T-helper 1 cell treated with Interleukin-12 subunit alpha and Interleukin-12 subunit beta and Interleukin-4 antibody, amounts not matched to agents 30 ng/mL and 1 ng/mL, for 36 hours (primary cell): ENCODE results near the gene ANKRD10. TPM values are rescaled to one million over a fixed set of nuclear protein-coding genes. Genes with fewer than 3 reads are reported as not detected.

Source experiments
- intact Hi-C: fragments of 100-400 bp; cut with micrococcal nuclease; formaldehyde crosslinking; loops from one replicate; pipeline ENCODE4 v1.15.1; 2024
- total RNA-seq: library from RNA; stranded (reverse); gene quantifications from 2 replicates; pipeline ENCODE4 v1.2.3, GENCODE V29; 2022

ANKRD10 gene
- total RNA-seq, 1 donor from 2014 or later, result 151 TPM

DNA sequence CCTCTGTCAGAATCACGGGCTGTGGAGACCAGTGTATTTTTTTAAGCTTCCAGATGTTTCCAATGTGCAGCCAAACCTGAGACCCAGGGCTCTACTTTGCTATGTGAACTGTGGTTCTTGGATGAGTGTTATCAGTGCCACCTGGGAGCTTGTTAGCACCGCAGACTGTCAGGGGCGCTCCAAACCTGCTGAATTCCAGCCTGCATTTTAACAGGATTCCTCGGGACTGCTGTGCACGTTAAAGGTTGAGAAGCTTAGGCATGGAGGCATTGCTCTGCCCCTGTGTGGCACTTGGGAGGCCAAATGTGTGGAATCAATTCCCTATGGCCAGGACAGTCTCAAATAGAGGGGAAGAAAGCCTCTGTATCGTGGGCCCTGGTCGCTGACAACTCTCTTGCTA, 80.3 kb downstream of the ANKRD10 start:
- intact Hi-C loops, result no loop called here

DNA sequence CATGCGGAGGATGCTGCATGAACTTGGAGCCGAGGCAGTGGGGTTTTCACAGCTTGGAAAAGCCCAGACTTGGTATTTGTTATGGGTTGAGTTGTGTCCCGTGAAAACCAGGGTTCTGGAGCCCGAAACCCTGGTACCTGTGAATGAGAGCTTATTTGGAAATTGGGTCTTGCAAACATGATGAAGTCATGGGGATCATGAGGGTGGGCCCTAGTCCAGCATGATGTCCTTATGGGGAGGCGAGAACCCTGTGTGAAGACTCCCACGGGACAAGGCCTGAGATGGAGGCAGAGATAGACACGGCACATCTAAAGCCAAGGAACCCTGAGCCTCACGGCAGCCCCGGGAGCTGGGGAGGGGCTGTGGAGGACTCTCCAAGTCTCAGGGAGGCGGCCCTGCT, 82.3 kb downstream of the ANKRD10 start:
- intact Hi-C loops, result no loop called here

DNA sequence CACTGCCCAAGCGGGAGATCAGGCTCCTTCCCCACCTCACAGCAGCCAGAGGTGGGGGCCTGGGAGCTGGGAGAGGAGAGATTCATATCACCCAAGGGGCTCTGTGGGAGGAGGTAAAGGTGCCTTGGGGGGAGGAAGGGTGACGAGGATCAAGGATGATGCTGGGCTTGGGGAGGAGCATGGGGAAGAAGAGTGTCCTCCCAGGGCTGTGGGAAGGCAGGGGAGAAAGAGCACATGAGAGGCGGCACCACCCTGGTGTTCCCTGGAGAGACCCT, 82.7 kb downstream of the ANKRD10 start:
- intact Hi-C loops, result no loop called here

DNA sequence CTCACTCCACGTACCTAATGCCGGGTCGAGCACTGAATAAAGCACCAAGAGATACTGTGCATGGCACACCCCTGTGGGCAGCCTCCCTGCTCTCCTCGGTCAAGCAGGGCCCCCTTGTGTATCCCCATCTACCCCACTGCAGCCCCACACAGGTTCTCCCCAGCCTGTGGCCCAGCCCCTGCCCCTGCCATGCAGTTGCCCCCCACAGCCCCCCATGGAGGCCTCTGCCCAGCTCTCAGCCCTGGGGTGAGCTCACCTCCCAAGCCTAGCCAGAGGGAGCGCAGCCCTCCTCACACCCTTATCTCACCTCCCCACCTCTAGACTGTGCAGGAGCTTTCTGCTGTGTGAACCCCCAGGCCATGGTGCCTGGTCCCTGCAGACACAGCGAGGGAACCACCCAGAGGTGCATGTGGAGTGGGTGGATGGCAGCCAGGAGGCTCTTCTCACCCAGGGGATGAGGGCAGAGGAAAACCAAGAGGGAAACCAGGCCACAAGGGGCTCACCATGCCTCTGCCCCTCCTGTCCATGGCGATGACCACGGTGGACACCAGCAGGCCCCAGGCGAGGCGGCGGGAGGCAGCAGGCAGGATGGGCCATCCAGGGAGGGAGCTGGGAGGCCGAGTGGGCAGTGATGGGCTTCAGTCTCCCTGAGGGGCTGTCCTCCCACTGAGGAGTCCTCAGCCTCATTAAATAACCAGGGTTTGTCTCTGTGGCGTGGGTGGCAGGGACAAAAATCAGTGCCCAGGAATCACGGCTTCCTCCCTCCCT, 83.2 kb downstream of the ANKRD10 start:
- intact Hi-C loops, result no loop called here

DNA sequence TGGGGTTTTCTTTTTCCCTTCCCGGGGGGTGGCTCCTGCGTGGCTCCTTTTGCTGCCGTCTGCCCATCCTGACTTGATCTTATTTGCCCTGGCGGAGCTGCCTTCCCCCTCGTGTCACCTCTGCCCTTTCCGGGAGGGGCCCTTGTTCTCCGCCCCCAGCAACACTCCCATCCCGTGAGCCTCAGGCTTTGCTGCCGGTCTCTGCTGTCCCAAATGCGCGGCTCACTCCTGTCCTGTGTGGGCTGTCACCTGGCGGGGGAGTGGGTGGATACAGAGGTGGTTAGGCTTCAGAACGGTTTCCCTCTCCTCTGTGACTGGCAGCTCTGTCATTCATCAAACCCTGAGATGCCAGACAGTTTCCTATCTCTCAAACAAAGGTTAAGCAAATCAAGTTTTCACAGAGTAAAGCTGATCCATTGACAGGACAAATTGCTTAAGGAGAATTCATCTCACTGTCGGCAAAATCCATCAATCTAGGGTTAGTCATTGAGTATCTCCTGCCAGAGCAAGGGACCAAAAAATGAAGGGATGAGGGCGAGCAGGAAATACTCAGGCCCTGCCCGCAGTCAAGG, 84.0 kb downstream of the ANKRD10 start:
- intact Hi-C loops, result no loop called here

DNA sequence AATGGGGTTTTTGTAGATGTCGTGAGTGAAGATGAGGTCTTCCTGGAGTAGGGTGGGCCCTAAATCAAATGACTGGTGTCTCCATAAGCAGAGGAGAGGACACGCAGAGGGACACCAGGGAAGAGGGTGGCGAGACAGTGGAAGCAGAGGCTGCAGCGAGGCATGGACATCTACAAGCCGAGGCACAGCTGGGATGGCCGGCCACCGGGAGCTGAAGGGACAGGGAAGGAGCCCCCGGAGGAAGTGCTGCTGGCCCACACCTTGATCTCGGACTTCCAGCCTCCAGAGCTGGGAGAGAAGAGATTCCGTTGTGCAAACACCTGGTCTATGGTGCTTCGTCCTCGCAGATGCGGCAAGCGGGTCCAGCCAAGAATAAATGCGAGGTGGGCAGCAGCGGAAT, 84.5 kb downstream of the ANKRD10 start:
- intact Hi-C loops, result no loop called here

DNA sequence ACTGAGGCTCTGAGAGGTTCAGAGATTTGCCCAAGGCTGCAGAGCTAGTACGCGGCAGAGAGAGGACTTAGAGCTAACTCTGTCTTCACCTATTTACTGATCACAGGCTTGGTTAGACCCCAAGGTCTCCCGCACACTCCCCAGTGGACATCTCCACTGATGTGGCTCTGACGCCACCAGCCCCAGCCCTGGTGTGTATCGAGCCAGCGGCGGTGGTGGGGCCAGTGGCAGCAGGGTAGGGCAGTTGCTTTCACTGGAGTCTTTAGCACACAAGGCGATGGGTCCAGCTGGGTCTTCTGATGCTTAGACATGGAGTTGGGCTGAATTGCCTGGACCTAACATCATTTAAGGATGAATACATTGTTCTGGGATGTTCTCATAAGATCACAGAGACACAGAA, 85.4 kb downstream of the ANKRD10 start:
- intact Hi-C loops, result loop anchor here (5.0 kb wide), 1 partner anchor 223 kb away; no protein-coding TSS in a partner anchor

DNA sequence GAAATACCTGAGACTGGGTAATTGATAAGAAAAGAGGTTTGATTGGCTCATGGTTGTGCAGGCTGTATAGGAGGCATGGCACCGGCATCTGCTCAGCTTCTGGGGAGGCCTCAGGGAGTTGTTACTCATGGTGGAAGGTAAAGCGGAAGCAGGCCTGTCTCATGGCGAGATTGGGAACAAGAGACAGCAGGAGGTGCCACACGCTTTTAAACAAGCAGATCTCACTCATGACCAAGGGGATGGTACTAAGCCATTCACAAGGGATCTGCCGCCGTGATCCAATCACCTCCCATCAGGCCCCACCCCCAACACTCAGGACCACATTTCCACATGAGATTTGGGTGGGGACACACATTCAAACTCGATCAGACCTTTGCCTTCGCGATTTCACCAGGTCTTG, 86.2 kb downstream of the ANKRD10 start:
- intact Hi-C loops, result loop anchor here (5.0 kb wide), 1 partner anchor 224 kb away; no protein-coding TSS in a partner anchor

Other genes with a start within 250 kb of the ANKRD10 start
- gene CARS2, start 209.0 kb downstream of the ANKRD10 start, total RNA-seq, result 67.0 and 81.3 TPM in 2 replicates
- gene ING1, start 201.4 kb downstream of the ANKRD10 start, total RNA-seq, result 11.4 and 12.6 TPM in 2 replicates
- gene ARHGEF7, start 200.2 kb upstream of the ANKRD10 start, total RNA-seq, result 69.3 and 80.8 TPM in 2 replicates